RCC 7860 (cell line): ENCODE results near the gene SIM2.
"Not testable (repeated sequence)": the region's sequence is repeated elsewhere in the genome, so short reads cannot be mapped to it uniquely, and the experiment has no call there.

Source experiments
- DNase-seq: peaks from one replicate; pipeline ENCODE4 v3.0.0-alpha.2; 2015; ENCODE audit warnings: low spot score
- FAIRE-seq: peaks from 2 replicates; lab custom pipeline; 2012; peaks lifted over from hg19 to GRCh38; lab: Jason Lieb, UNC

The SIM2 gene

GRCh38 chr21:36698981-36699545, at the start of gene SIM2:
SIM2 (plus strand) TSS chr21:36699115; CDS start chr21:36699747, 632 bp downstream.
- no peak for FAIRE-seq
- DNase-seq, result no peak

- FAIRE-seq, result no peak
- no peak for DNase-seq
These were observed 44.6 kb upstream of the SIM2 start for GRCh38 chr21:36654324-36654723.

GRCh38 chr21:36654796-36655325, 44.1 kb upstream of the SIM2 start:
- DNase-seq, result no peak

GRCh38 chr21:36656138-36656537, 42.8 kb upstream of the SIM2 start:
- FAIRE-seq (no peak), DNase-seq (no peak)

More at GRCh38 chr21:36654796-36655325, 44.1 kb upstream of the SIM2 start:
- FAIRE-seq, result no peak

- not testable (repeated sequence) for FAIRE-seq, DNase-seq
These were observed 41.6 kb upstream of the SIM2 start for GRCh38 chr21:36657290-36657689.

GRCh38 chr21:36657999-36658398, 40.9 kb upstream of the SIM2 start:
- DNase-seq, result no peak
- peak; percentile 78 for FAIRE-seq

- FAIRE-seq (no peak), DNase-seq (no peak)
These were observed 40.0 kb upstream of the SIM2 start for GRCh38 chr21:36658926-36659325.

- FAIRE-seq, result no peak
- DNase-seq, result no peak
These were observed 37.2 kb upstream of the SIM2 start for GRCh38 chr21:36661511-36662309.

- DNase-seq (no peak), FAIRE-seq (no peak)
These were observed 35.7 kb upstream of the SIM2 start for GRCh38 chr21:36663033-36663855.

GRCh38 chr21:36664662-36664990, 34.3 kb upstream of the SIM2 start:
- FAIRE-seq (no peak), DNase-seq (no peak)

GRCh38 chr21:36665806-36666205, 33.1 kb upstream of the SIM2 start:
- no peak for FAIRE-seq
- DNase-seq, result no peak

- FAIRE-seq (no peak), DNase-seq (no peak)
These were observed 30.2 kb upstream of the SIM2 start for GRCh38 chr21:36668713-36669112.

GRCh38 chr21:36671836-36672235, 27.1 kb upstream of the SIM2 start:
- DNase-seq, result no peak
- FAIRE-seq, result no peak

GRCh38 chr21:36672296-36672695, 26.6 kb upstream of the SIM2 start:
- not testable (repeated sequence) for FAIRE-seq, DNase-seq

GRCh38 chr21:36672737-36673136, 26.2 kb upstream of the SIM2 start:
- FAIRE-seq (no peak), DNase-seq (no peak)

GRCh38 chr21:36676039-36676950, 22.6 kb upstream of the SIM2 start:
- DNase-seq, result no peak

GRCh38 chr21:36677443-36677842, 21.5 kb upstream of the SIM2 start:
- FAIRE-seq, result no peak
- DNase-seq, result no peak

More at GRCh38 chr21:36676039-36676950, 22.6 kb upstream of the SIM2 start:
- FAIRE-seq, result no peak

GRCh38 chr21:36678538-36678937, 20.4 kb upstream of the SIM2 start:
- DNase-seq (no peak), FAIRE-seq (no peak)

- DNase-seq, result no peak
- FAIRE-seq, result no peak
These were observed 17.7 kb upstream of the SIM2 start for GRCh38 chr21:36681117-36681631.
